ENCODE data around the gene DENND6B. TPM values are rescaled to one million over a fixed set of nuclear protein-coding genes. Genes with fewer than 3 reads are reported as not detected.

Gene DENND6B
- total RNA-seq, 1 donor from 2014 or later = 2.7 TPM

- Histone ChIP-seq H3K27ac (peak overlapping the region; percentile 56), H3K36me3 (no peaks in the 10 kb centered on the region), H3K4me3 (peak overlapping the region in 1 of 2 donors; percentile 49), H3K9me3 (no peaks in the 10 kb centered on the region), H3K4me1 (peaks cover 57% of the 10 kb centered on the region), H3K27me3 (no peaks in the 10 kb centered on the region)
- no peak for TF ChIP-seq CTCF (IDR thresholded peaks at IDR 0.05)
- TF ChIP-seq POLR2AphosphoS5 (IDR thresholded peaks at IDR 0.05; ENCODE audit: insufficient read depth in 1 of 2, low read depth in 1 of 2) = no peak
- no peak for TF ChIP-seq POLR2A (IDR thresholded peaks at IDR 0.05)
- intact Hi-C loops (cut with DNase I) = loop anchor here (10.0 kb wide), 1 partner anchor 256 kb away; the partner anchor contains the start of gene SCO2
- DNase-seq (ENCODE audit: extremely low spot score in 2 of 2) = no peak
Observed at GRCh38 chr22:50268655-50269113, 58.1 kb downstream of the DENND6B start.

- no peak for DNase-seq (ENCODE audit: extremely low spot score in 2 of 2)
- H3K9me3 ChIP-seq = no peaks in the 10 kb centered on the region
- no peak overlapping the region for H3K27ac ChIP-seq
- H3K36me3 ChIP-seq = no peaks in the 10 kb centered on the region
- peaks cover 57% of the 10 kb centered on the region for H3K4me1 ChIP-seq
- no peak for TF ChIP-seq POLR2A (IDR thresholded peaks at IDR 0.05)
- no peak for TF ChIP-seq CTCF (IDR thresholded peaks at IDR 0.05)
- no peak for TF ChIP-seq POLR2AphosphoS5 (IDR thresholded peaks at IDR 0.05; ENCODE audit: insufficient read depth in 1 of 2, low read depth in 1 of 2)
- peak overlapping the region; percentile 15 to 38 for H3K4me3 ChIP-seq
- H3K27me3 ChIP-seq = no peaks in the 10 kb centered on the region
- intact Hi-C loops (cut with DNase I) = loop anchor here (10.0 kb wide), 1 partner anchor 257 kb away; the partner anchor contains the start of gene SCO2
Observed at GRCh38 chr22:50267591-50268390, 59.0 kb downstream of the DENND6B start.

GRCh38 chr22:50266994-50267393 is 59.8 kb downstream of the DENND6B start:
- no peaks in the 10 kb centered on the region for H3K36me3 ChIP-seq
- TF ChIP-seq POLR2AphosphoS5 (IDR thresholded peaks at IDR 0.05; ENCODE audit: insufficient read depth in 1 of 2, low read depth in 1 of 2) (no peak), CTCF (IDR thresholded peaks at IDR 0.05) (no peak), POLR2A (IDR thresholded peaks at IDR 0.05) (no peak)
- H3K4me3 ChIP-seq = peak overlapping the region; percentile 15 to 38
- intact Hi-C loops (cut with DNase I) = loop anchor here (10.0 kb wide), 1 partner anchor 258 kb away; the partner anchor contains the start of gene SCO2
- DNase-seq (ENCODE audit: extremely low spot score in 2 of 2) = no peak
- H3K27me3 ChIP-seq = no peaks in the 10 kb centered on the region
- no peak overlapping the region for H3K27ac ChIP-seq
- no peaks in the 10 kb centered on the region for H3K9me3 ChIP-seq
- peaks cover 60% of the 10 kb centered on the region for H3K4me1 ChIP-seq

- no peak for DNase-seq (ENCODE audit: extremely low spot score in 2 of 2)
- peaks cover 55% of the 10 kb centered on the region for H3K4me1 ChIP-seq
- H3K36me3 ChIP-seq = no peaks in the 10 kb centered on the region
- H3K4me3 ChIP-seq = no peak overlapping the region
- TF ChIP-seq POLR2A (IDR thresholded peaks at IDR 0.05) = no peak
- no peak for TF ChIP-seq POLR2AphosphoS5 (IDR thresholded peaks at IDR 0.05; ENCODE audit: insufficient read depth in 1 of 2, low read depth in 1 of 2)
- TF ChIP-seq CTCF (IDR thresholded peaks at IDR 0.05) = no peak
- no peaks in the 10 kb centered on the region for H3K27me3 ChIP-seq
- H3K27ac ChIP-seq = no peak overlapping the region
- intact Hi-C loops (cut with DNase I) = loop anchor here (10.0 kb wide), 1 partner anchor 260 kb away; the partner anchor contains the start of gene SCO2
- H3K9me3 ChIP-seq = no peaks in the 10 kb centered on the region
Observed at GRCh38 chr22:50264946-50265669, 61.7 kb downstream of the DENND6B start.

Data from vagina (tissue), 2 donors.